ENCODE data around the gene SNX19.

The SNX19 gene

GRCh38 chr11:130854483-130854882 is 61.8 kb downstream of the SNX19 start:
- no peak for FAIRE-seq
- DNase-seq (ENCODE audit: extremely low spot score, insufficient read length, low read depth) = no peak

- DNase-seq (ENCODE audit: extremely low spot score, insufficient read length, low read depth) (no peak), FAIRE-seq (no peak)
Observed at GRCh38 chr11:130852589-130852988, 63.7 kb downstream of the SNX19 start.

- DNase-seq (ENCODE audit: extremely low spot score, insufficient read length, low read depth) (no peak), FAIRE-seq (no peak)
Observed at GRCh38 chr11:130850185-130850944, 65.9 kb downstream of the SNX19 start.

GRCh38 chr11:130849215-130849568 is 67.1 kb downstream of the SNX19 start:
- FAIRE-seq (no peak), DNase-seq (ENCODE audit: extremely low spot score, insufficient read length, low read depth) (no peak)

- no peak for FAIRE-seq
- no peak for DNase-seq (ENCODE audit: extremely low spot score, insufficient read length, low read depth)
Observed at GRCh38 chr11:130848361-130849214, 67.7 kb downstream of the SNX19 start.

GRCh38 chr11:130847517-130847916 is 68.8 kb downstream of the SNX19 start:
- DNase-seq (ENCODE audit: extremely low spot score, insufficient read length, low read depth) (no peak), FAIRE-seq (no peak)

DNA sequence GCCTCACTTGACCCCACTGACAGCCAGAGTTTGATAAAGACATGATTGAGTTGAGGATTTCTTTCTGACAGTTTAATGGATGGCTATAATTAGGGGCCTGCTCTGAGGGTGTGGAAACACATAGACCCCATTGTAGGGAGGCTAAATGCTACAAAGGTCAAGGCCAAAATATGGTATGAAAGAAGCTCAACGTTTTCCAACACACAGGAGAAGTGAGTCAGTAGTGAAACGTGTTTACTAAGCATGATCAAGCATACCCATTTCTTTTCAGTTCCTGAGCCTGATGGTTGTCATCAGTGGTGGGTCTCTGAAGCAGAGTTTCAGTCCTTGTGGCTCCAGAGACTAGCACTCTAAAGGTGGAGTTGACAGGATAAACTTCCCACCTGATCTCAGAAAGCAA is 69.7 kb downstream of the SNX19 start:
- no peak for FAIRE-seq
- DNase-seq (ENCODE audit: extremely low spot score, insufficient read length, low read depth) = no peak

DNA sequence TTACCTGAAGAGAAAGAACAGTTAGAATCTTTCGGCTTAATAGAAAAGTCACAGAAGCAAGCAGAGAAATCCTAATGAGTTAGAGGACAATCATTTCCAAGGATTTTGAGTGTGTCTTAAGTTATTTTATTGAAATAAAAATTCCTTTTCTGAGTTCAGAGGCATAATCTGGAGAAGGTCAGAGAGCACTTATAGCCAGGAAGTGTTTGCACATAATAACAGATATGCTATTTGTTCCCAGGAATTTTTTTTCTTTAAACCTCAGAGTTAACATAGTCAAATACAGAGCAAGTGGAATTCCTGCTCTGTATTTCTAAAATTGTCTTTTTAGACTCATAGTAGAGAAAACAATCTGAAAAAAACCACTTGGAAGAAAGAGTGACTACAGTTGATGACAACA is 74.3 kb downstream of the SNX19 start:
- DNase-seq (ENCODE audit: extremely low spot score, insufficient read length, low read depth) (no peak), FAIRE-seq (no peak)

- FAIRE-seq (no peak), DNase-seq (ENCODE audit: extremely low spot score, insufficient read length, low read depth) (no peak)
Observed at GRCh38 chr11:130840679-130841078, 75.6 kb downstream of the SNX19 start.

DNA sequence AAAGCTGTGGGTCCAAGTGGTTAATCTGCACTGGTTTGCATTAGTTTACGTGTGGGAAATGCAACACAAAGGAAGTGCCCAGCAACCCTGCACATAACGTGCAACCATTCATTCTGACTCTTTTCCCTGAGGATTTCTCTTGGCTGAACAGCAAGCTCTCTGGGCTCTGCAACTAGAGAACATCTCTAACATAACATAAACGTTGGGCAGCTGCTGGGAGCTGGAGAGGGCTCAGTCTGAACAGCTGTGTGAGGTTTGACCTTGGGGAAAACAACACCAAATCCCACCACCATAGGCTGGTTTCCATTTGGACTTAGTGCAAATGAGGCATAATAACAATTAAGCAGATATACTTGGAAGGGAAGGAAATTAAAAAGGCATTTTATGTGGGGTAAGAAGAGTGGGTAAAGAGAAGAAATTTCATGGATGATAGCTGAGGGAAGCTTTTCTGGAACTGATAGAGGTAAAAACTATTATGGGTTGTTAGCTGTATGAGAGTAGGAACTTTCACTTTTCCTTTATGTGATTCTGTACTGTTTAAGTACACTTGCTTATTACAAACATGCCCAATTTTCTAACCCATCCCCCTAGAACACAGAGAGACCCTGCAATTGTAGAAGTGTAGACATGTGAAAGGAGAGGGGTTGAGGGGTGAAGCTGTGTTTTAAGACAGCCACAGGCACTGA is 76.2 kb downstream of the SNX19 start:
- DNase-seq (ENCODE audit: extremely low spot score, insufficient read length, low read depth) = no peak
- FAIRE-seq = no peak

DNA sequence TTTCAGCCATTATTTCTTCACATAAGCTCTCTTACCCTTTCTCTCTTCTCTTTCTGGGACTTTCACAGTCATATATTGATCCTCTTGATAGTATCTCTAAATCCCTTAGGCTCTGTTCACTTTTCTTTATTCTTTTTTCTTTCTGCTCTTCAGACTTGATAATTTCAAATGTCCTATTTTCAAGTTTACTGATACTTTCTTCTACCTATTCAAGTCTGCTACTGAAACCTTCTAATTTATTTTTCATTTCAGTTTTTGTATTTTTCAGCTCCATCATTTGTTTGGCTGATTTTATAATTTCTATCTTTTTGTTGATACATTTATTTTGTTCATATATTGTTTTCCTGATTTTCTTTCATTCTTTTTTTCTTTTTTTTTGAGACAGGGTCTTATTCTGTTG is 79.1 kb downstream of the SNX19 start:
- no peak for DNase-seq (ENCODE audit: extremely low spot score, insufficient read length, low read depth)
- FAIRE-seq = no peak

GRCh38 chr11:130834886-130835285 is 81.4 kb downstream of the SNX19 start:
- FAIRE-seq (no peak), DNase-seq (ENCODE audit: extremely low spot score, insufficient read length, low read depth) (no peak)

GRCh38 chr11:130832566-130833425 is 83.5 kb downstream of the SNX19 start:
- no peak for FAIRE-seq
- DNase-seq (ENCODE audit: extremely low spot score, insufficient read length, low read depth) = no peak

DNA sequence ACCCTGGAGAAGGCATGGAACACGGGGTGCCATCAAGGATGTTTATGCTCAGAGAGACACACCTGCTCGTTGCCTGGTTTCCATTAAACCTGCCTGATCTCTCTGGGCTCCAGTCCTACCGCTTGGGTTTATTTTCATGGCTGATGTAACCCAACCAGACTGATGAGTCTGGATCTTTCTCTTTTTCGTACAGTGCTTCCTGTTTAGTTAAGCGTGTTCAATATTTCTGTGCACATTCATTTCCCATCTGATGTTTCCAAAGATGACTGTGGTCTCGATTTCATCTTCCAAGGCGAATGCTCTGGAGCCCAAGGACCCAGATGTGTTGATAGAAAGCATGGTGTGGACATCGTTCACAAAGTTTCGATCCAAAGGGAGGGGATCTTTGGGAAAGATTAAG is 84.3 kb downstream of the SNX19 start:
- no peak for FAIRE-seq
- DNase-seq (ENCODE audit: extremely low spot score, insufficient read length, low read depth) = no peak

- DNase-seq (ENCODE audit: extremely low spot score, insufficient read length, low read depth) (no peak), FAIRE-seq (no peak)
Observed at GRCh38 chr11:130831506-130831905, 84.8 kb downstream of the SNX19 start.

DNA sequence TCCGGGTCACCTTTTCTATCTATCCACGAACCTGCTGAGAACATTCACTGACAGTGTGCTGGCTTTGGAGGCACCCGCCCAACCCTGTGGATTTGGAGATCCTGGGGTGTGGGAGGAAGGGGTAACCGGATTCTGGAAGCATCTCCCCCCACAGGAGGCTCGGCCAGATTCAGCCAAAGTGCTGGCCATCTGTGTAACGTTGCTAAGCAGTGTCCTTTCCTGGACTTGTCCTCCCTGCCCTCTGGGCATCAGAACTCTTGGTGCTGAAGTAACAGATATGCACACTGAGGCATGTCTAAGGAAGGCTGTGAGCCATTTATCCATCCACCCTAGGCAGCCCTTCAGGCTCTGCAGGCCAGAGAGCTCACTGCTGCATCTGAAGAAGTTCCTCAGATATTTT is 85.7 kb downstream of the SNX19 start:
- DNase-seq (ENCODE audit: extremely low spot score, insufficient read length, low read depth) = no peak
- no peak for FAIRE-seq

GRCh38 chr11:130829920-130830511 is 86.3 kb downstream of the SNX19 start:
- FAIRE-seq = no peak
- no peak for DNase-seq (ENCODE audit: extremely low spot score, insufficient read length, low read depth)

- DNase-seq (ENCODE audit: extremely low spot score, insufficient read length, low read depth) (no peak), FAIRE-seq (no peak)
Observed at GRCh38 chr11:130828741-130829140, 87.5 kb downstream of the SNX19 start.

DNA sequence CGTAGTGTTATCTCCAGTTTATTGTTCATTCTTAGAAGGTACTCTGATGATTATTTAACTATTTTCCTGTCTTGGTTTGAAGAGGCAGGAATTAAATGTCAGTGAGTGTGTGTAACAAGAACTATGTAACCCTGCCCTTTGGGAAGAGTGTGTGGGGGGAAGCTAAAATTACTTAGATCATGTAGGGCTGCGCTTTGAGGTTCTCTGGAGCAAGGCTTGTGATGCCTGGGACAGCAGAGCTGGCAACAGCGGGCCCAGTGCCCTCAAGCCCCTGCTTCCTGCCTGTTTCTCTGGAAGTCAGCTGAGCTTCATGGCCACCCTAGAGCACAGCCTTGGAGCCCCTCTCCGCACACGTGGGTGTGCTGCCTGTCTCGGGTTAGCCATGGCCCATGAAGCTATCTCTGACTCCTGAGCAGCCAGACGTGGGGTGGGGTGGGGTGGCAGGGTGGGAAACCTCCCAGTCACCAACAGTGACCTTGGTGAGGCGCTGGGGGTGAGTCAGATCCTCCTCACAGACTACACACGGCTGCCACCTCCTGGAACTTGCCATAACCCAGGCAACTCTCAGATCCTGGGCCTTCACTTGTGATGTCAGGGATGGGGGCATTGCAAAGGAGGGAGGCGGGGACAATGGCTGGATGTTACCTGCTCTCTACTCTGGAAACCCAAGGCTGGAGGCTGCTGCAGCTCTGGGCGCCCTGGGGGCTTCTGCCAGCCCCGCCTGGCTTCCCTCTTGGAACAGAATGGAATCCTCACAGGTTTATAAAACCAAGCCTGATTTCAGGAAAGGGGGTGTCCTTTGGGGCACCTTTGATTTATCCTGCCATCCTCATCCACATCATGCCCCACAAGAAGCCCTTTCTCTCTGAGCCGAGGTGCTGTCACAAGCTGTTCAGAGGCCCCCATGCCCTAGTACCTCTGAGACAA is 88.6 kb downstream of the SNX19 start:
- FAIRE-seq (no peak), DNase-seq (ENCODE audit: extremely low spot score, insufficient read length, low read depth) (no peak)

Data from GM18507 (cell line).